ENCODE results near the gene ANAPC16. TPM values are rescaled to one million over a fixed set of nuclear protein-coding genes. Genes with fewer than 3 reads are reported as not detected.

Gene ANAPC16
- total RNA-seq, 2 experiments from 2014 or later, result 94.6 to 101 TPM

GRCh38 chr10:72229261-72230251, 13.7 kb downstream of the ANAPC16 start:
- peak overlapping the region; percentile 70 for H3K27ac Mint-ChIP-seq
- H3K9me3 Mint-ChIP-seq, result no peaks in the 10 kb centered on the region
- ATAC-seq (no peak), DNase-seq (no peak)
- ChIA-PET POLR2A (interaction anchor here (0.9 to 1.5 kb wide), 4 partner anchors 8 to 34 kb away, joined by 3 to 5 read pairs (median 4); no protein-coding TSS in a partner anchor), CTCF (interaction anchor here (0.6 to 2.6 kb wide), 15 partner anchors 11 to 1623 kb away, joined by 3 to 12 read pairs (median 4); partner anchors contain the start of gene ASCC1)
- H3K36me3 Mint-ChIP-seq (ENCODE audit: low read depth), result peaks cover 45% of the 10 kb centered on the region
- no peak for TF ChIP-seq CTCF (IDR thresholded peaks at IDR 0.05)
- H3K4me3 Mint-ChIP-seq, result no peak overlapping the region
- H3K4me1 Mint-ChIP-seq (ENCODE audit: low read depth), result peaks cover 36% of the 10 kb centered on the region
- intact Hi-C loops (cut with micrococcal nuclease), result no loop called here
- H3K27me3 Mint-ChIP-seq, result no peaks in the 10 kb centered on the region

- POLR2A ChIA-PET, result no interaction called here
- TF ChIP-seq CTCF (IDR thresholded peaks at IDR 0.05), result no peak
- H3K27me3 Mint-ChIP-seq, result no peaks in the 10 kb centered on the region
- peaks cover 45% of the 10 kb centered on the region for H3K36me3 Mint-ChIP-seq (ENCODE audit: low read depth)
- CTCF ChIA-PET, result interaction anchor here (1.7 to 3.2 kb wide), 2 partner anchors 10 to 12 kb away, joined by 5 to 16 read pairs; no protein-coding TSS in a partner anchor
- no peak for ATAC-seq
- intact Hi-C loops (cut with micrococcal nuclease), result no loop called here
- no peaks in the 10 kb centered on the region for H3K9me3 Mint-ChIP-seq
- no peak overlapping the region for H3K27ac Mint-ChIP-seq
- DNase-seq, result no peak
- H3K4me3 Mint-ChIP-seq, result no peak overlapping the region
- peaks cover 17% of the 10 kb centered on the region for H3K4me1 Mint-ChIP-seq (ENCODE audit: low read depth)
Observed at GRCh38 chr10:72233621-72234020, 17.8 kb downstream of the ANAPC16 start.

- TF ChIP-seq CTCF (IDR thresholded peaks at IDR 0.05), result no peak
- POLR2A ChIA-PET, result no interaction called here
- no peak overlapping the region for H3K27ac Mint-ChIP-seq
- H3K4me3 Mint-ChIP-seq, result no peak overlapping the region
- no peaks in the 10 kb centered on the region for H3K27me3 Mint-ChIP-seq
- CTCF ChIA-PET, result interaction anchor here (3.2 to 3.3 kb wide), 2 partner anchors 11 to 12 kb away, joined by 16 to 25 read pairs; no protein-coding TSS in a partner anchor
- intact Hi-C loops (cut with micrococcal nuclease), result no loop called here
- peaks cover 9% of the 10 kb centered on the region for H3K4me1 Mint-ChIP-seq (ENCODE audit: low read depth)
- no peak for ATAC-seq
- H3K36me3 Mint-ChIP-seq (ENCODE audit: low read depth), result peaks cover 40% of the 10 kb centered on the region
- no peaks in the 10 kb centered on the region for H3K9me3 Mint-ChIP-seq
- DNase-seq, result no peak
Observed at GRCh38 chr10:72234560-72235095, 18.8 kb downstream of the ANAPC16 start.

- H3K27me3 Mint-ChIP-seq, result no peaks in the 10 kb centered on the region
- H3K36me3 Mint-ChIP-seq (ENCODE audit: low read depth), result peaks cover 30% of the 10 kb centered on the region
- peak overlapping the region; percentile 11 for H3K27ac Mint-ChIP-seq
- ChIA-PET CTCF (interaction anchor here (1.0 to 3.3 kb wide), 5 partner anchors 12 to 106 kb away, joined by 3 to 25 read pairs (median 4); no protein-coding TSS in a partner anchor), POLR2A (interaction anchor here (1.2 to 1.5 kb wide), 2 partner anchors 9 to 40 kb away, joined by 3 to 5 read pairs; no protein-coding TSS in a partner anchor)
- intact Hi-C loops (cut with micrococcal nuclease), result no loop called here
- ATAC-seq, result no peak
- no peaks in the 10 kb centered on the region for H3K9me3 Mint-ChIP-seq
- DNase-seq, result no peak
- peaks cover 6% of the 10 kb centered on the region for H3K4me1 Mint-ChIP-seq (ENCODE audit: low read depth)
- no peak for TF ChIP-seq CTCF (IDR thresholded peaks at IDR 0.05)
- H3K4me3 Mint-ChIP-seq, result no peak overlapping the region
Observed at GRCh38 chr10:72235544-72236279, 19.9 kb downstream of the ANAPC16 start.

Measured in activated CD8-positive, alpha-beta T cell treated with anti-CD3 and anti-CD28 coated beads for 36 hours (primary cell).